ENCODE measurements around the gene OARD1.
"Not testable (repeated sequence)": the region's sequence is repeated elsewhere in the genome, so short reads cannot be mapped to it uniquely, and the experiment has no call there.

OARD1 gene, protein sequence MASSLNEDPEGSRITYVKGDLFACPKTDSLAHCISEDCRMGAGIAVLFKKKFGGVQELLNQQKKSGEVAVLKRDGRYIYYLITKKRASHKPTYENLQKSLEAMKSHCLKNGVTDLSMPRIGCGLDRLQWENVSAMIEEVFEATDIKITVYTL

DNA sequence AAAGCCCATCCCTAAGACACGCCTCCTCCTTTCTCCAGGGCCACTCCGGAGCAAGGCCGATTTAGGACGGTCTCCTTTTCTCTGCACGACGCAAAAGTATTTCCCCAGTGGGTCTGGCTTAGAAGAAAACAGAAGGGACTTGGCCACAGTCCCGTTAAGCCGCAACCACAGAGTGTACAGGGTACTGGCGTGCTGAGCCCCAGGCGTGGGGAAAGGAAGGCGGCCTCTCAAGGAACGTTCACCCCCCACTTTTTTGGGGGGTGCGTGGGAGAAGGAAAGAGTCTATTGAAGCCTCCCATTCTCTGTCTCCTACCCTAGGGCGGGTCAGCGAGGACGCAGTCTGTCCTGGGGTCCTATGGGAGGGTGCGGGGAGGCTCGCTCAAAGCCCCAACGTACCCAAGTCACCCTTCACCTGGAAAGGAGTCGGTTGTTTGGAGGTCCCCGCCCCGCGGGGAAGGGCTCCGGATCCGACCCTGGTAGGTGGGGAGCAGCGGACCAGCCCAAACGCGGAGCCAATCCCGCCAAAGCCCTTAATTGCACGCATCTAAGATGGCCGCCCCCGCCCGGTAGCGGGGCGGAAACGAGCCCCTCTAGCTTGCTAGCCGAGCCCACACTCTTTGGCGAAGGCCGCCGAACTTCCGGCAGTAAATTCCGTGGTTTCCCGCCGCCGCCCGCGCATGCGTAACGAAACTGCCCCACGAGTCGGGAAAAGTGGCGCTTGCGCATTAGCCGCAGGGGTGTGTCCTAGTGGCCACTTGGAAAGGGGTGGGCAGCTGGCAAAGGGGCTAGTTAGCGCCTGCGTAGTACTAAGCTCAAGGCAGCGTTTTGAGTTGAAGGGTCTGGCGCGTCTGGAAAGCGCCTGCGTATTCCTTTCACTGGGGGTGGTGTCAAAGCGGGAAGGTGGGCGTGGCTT is at the start of gene OARD1:
TSS of gene OARD1 (minus strand) at position 434 of the 913 bp plus-strand sequence. CDS start 722 bp downstream, outside the sequence.
- DNase-seq, result peak; percentile 100

DNA sequence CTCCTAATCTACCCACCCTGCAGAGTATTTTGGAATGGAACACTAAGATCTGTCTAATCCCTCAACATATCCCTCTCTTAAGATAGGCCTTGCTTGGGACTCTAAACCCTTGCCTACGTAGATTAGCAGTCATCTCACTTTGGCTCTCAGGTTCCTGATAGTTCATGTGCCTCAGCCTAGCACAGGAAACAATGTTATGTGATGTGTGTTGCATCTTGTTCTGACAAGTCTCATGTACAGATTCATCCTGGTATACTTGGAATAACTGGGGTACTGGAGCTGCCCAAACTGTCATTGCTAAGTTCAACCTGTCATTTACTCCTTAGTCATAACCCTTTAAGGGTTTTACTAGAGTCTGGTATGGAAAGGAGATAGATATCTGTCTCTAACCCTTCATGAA is 47.9 kb upstream of the OARD1 start:
- no peak for DNase-seq

DNA sequence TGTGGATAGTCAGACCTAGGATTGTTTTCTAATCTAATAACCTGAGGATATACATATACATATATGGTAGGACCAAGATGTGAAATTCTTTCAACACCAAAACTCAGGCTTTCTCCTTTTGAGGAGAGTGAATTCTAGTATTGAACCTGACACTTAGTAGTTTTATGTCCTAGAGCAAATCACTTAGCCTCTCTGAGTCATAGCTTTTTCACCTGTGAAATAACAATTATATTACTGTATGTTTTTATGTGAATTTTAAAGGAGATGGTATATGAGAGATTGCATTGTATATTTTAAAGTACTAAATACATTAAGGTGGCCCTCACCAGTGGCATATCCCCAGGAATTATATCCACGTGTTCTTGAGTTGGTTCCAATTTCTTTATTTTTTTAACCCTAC is 47.4 kb upstream of the OARD1 start:
- no peak for DNase-seq

- DNase-seq, result not testable (repeated sequence)
Observed at GRCh38 chr6:41115027-41115426, 42.9 kb upstream of the OARD1 start.

DNA sequence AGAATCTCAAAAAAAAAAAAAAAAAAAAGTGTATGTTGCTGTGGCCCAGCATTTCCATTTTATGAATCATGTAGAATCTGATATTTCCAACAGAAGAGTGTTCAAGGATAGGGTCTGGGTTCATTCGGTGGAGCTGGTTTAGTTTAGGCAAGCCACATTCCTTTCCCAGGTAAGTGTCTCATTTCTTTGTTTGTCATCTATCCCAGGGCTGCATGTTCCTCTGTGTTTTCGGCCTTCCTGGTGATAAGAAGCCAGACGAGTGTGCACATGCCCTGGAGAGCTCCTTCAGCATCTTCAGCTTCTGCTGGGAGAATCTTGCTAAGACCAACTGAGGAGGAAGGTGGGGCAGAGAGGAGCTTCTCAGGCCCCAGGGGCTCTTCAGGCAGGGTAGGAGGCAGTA is 38.9 kb upstream of the OARD1 start:
- DNase-seq, result no peak

- DNase-seq, result no peak
Observed at GRCh38 chr6:41103847-41104246, 31.7 kb upstream of the OARD1 start.

GRCh38 chr6:41100871-41101287 is 28.7 kb upstream of the OARD1 start:
- DNase-seq, result no peak

DNA sequence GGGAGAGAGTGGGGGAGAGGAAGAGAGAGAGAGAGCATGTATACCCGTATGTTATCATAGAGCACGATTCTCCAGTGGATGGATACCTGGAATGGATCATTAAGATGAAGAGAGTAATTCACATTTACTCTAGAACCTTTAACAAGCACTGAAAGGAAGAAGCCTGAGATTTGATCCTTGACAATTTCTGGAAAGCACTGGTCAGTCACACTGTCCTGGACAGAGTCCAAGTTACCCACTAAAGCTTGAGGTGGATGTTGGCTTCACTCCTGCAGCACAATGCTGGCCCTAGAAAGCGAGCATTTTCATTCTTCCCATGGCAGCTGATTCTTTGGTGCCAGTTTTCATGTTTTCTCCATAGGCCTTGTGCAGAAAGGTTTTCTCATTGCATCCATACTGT is 26.2 kb upstream of the OARD1 start:
- no peak for DNase-seq

DNA sequence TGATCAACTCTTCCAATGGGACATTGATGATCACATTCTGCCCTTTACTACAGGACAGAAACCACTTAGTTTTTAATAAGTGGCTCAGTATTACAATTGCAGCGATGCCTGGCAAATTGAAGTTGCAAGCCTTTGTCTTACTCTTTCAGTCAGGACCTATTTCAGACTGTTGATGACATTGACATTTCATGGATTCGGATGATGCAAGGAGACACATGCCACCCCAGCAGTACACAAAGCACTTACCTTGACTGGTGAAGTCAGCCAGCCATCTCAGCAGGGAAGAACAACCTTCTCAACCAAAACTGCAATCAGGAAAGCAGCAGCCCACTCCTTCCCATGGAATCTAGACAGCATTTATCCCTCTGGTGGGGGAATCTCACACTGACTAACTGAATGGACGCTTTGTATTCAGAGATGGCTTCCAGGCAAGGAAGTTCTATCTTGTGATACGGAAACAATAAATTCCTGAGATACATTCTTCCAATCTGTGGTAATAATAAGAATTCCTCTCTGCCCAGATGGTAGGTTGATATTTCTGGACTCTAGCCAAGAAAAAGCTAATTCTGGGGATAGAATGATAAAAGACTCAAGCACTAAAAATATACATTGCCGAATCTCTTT is 25.4 kb upstream of the OARD1 start:
- DNase-seq, result peak; percentile 79

- no peak for DNase-seq
Observed at GRCh38 chr6:41093729-41094128, 21.6 kb upstream of the OARD1 start.

GRCh38 chr6:41092421-41093140 is 20.4 kb upstream of the OARD1 start:
- DNase-seq, result no peak

DNA sequence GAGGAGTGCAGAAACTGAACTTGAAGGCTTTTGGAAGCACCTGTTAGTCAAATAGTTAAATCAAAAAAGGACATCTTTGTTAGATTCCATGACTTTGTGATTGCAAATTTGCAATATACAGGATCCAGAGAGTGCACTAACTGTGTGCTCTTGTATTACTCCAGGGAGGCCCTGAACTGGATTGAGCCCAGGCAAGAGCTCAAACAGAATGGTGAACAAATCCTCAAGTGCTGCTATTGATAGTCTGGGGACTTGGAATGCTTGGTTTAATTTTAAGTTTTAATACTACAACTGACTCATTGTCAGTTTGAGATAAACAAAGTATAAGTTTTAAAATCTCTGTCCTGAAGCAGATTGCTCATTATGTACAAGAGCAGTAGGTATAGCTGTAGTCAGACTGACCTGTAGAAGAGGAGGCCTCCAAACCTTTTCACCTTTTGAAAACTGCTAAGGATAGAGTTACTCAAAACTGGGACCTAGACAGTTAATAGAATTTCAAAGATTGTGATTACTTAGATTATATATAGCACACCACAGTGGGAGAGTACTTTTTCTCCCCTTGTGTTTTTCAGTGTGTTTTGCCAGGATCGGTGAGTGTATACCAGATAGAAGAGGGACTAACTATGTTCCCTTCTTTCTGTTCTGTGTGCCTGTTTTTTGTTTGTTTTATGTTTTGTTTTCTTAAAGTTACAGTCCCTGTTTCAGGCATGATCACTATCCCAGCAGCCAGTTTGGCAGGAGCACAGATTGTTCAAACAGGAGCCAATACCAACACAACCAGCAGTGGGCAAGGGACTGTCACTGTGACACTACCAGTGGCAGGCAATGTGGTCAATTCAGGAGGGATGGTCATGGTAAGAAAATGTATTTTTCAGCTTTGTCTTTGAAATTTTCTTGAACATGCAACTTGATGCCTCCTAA is 18.9 kb upstream of the OARD1 start:
- no peak for DNase-seq

DNA sequence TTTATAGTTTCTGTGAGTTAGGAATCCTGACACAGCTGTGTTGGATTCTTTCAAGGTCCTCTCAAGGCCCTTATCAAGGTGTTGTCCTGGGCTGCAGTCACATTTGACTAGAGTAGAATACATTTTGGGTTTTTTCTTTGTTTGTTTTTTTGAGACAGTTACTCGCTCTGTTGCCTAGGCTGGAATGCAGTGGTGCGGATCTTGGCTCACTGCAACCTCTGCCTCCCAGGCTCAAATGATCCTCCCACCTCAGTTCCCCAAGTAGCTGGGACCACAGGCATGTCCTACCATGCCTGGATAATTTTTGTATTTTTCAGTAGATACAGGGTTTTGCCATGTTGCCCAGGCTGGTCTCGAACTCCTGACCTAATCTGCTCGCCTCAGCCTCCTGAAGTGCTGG is 16.3 kb upstream of the OARD1 start:
- DNase-seq, result no peak

DNA sequence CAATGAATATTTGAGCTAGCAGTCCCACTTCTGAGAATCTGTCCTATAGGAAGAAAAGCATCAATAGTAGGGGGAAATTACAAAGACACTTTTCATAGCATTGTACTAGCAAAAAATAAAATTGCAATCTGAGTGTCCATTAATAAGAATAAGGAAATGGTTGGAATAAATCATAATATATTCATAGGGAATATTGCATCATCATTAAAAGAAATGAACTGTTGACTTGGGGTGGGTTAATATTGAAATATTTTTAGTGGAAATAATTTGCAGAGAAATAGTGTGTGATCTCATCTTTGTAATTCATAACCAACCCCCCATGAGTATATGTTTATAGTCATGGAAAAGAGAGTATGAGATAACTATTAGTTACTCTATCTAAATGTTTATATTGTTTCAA is 13.0 kb upstream of the OARD1 start:
- DNase-seq, result no peak

DNA sequence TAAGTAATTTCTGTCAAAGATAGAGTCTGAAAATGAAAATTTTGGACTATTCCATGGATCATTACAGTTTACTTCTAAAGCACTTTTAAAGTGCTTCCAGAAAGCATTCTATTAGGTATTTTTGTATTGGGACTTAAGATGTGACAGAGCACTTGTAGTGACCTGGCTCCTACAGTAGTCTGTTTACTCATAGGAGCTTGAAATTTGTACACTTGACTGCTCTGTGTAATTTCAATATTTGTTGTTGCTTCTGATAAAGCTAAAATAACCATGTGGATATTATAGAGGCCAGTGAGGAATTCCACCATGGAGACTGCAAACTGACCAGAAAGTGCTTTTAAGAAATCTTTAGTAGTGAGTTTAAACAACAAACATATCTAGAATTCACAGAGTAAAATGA is 10.9 kb upstream of the OARD1 start:
- DNase-seq, result no peak

DNA sequence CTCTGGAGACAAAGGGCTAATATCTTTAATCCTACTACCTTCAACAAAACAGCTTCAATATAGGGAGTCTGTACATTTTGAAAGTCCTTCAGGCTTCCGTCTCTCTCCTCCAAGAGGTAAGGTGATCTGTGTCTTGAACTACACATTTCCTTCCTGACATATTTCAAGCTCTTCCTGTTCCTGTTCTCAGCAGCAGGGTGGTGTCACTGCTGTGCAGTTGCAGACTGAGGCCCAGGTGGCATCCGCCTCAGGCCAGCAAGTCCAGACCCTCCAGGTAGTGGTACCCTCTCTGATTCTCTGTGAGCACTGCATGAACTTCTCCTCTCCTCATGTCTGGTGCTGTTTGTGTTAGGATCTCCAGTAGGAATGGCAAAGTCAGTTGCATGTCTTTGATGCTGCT is 8.5 kb upstream of the OARD1 start:
- DNase-seq, result no peak

DNA sequence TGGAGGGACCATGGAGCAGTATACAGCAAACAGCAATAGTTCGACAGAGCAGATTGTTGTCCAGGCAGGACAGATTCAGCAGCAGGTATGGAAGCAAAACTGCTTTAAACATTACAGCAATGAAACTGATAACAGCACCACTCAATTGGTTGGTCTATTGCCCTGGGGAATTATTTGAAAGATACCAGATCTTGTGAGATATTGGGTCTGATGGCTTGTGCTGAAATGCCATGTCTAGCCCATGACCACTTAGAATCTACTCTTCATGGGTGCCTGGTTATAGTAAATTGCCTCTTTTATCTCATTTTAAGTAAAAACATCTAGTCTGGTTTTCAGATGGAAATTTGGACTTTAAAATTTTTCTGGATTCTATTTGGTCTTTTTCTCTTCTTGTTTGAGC is 6.9 kb upstream of the OARD1 start:
- DNase-seq, result no peak

DNA sequence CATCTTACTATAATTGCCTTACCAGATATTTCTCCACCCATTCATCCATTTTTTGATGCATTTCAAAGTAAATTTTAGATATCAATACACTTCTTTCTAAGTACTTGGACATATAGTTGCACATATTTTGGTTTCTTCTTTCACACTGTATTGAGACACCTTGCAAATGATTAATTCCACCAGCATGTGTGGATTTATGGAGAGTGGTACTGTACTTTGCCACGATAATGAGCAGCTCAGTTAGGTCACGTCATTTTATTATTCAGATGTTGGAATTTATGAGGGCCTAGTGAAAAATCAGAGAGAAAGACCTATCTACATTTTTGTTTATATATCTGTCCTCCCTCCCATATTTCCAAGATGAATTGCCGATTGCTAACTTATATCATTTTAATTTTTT is 5.9 kb upstream of the OARD1 start:
- DNase-seq, result no peak

- DNase-seq, result no peak
Observed at GRCh38 chr6:41077536-41077935, 5.4 kb upstream of the OARD1 start.

- no peak for DNase-seq
Observed at GRCh38 chr6:41075651-41076626, 3.8 kb upstream of the OARD1 start.
